Tibial artery (tissue), 4 donors: ENCODE results near the gene FCN3.

Experiments used
- DNase-seq, 2 donors: peaks; one replicate each; pipeline ENCODE4 v3.0.0-alpha.2; 2019
- H3K27ac ChIP-seq, 2 donors: fragments of 200-600 bp; sonication (generic) in 1 of 2; 1 replicate in 1 of 2; 2 replicates in 1 of 2; pipeline ENCODE4 v1.5.1; 2018 to 2019; ENCODE audit warnings: mild to moderate bottlenecking in 1 of 2
- H3K27me3 ChIP-seq, 2 donors: fragments of 200-600 bp; sonication (generic) in 1 of 2; one replicate each; pipeline versions ENCODE4 v1.5.1 to v1.6.0; 2016 to 2019
- H3K36me3 ChIP-seq, 3 donors: fragments of 200-600 bp; sonication (generic) in 2 of 3; one replicate each; pipeline ENCODE4 v1.5.1; 2016 to 2019; ENCODE audit warnings: mild to moderate bottlenecking in 2 of 3
- H3K4me1 ChIP-seq, 4 donors: fragments of 200-600 bp; sonication (generic) in 2 of 4; 1 replicate in 3 of 4; 2 replicates in 1 of 4; pipeline ENCODE4 v1.5.1; 2016 to 2019
- H3K4me3 ChIP-seq, 2 donors: fragments of 200-600 bp; sonication (generic) in 1 of 2; 1 replicate in 1 of 2; 2 replicates in 1 of 2; pipeline ENCODE4 v1.5.1; 2018 to 2019; ENCODE audit warnings: mild to moderate bottlenecking in 2 of 2
- H3K9me3 ChIP-seq, 3 donors: fragments of 200-600 bp; sonication (generic) in 1 of 3; one replicate each; pipeline ENCODE4 v1.5.1; 2016 to 2019
- CTCF ChIP-seq, 2 experiments: fragments of 200-600 bp in 1 of 2; fragments of 450-650 bp in 1 of 2; IDR thresholded peaks; one replicate each; pipeline ENCODE4 v1.5.1; 2017 to 2019; ENCODE audit warnings: antibody characterized with exemption in 2 of 2, mild to moderate bottlenecking in 1 of 2, moderate library complexity in 1 of 2
- intact Hi-C: fragments of 100-400 bp; cut with DNase I; formaldehyde crosslinking; loops from one replicate; pipeline ENCODE4 v1.15.0; 2023; ENCODE audit warnings: low total_unique reads

Gene FCN3

GRCh38 chr1:27403065-27403726 is 28.6 kb upstream of the FCN3 start:
- intact Hi-C loops, result loop anchor here (2.0 kb wide), 1 partner anchor 202 kb away; the partner anchor contains the start of gene AHDC1
- DNase-seq, result peak; percentile 83 to 91
- Histone ChIP-seq H3K27me3 (no peaks in the 10 kb centered on the region), H3K4me3 (peak overlapping the region in 1 of 2 donors; percentile 23), H3K9me3 (no peaks in the 10 kb centered on the region), H3K4me1 (peaks cover 0 to 75% (median 42%) of the 10 kb centered on the region in 4 donors), H3K36me3 (peaks cover 19 to 25% (median 22%) of the 10 kb centered on the region in 3 donors), H3K27ac (peak overlapping the region; percentile 76 to 78)
- no peak for TF ChIP-seq CTCF (IDR thresholded peaks at IDR 0.05)

GRCh38 chr1:27402349-27402754 is 27.7 kb upstream of the FCN3 start:
- intact Hi-C loops, result loop anchor here (2.0 kb wide), 1 partner anchor 202 kb away; the partner anchor contains the start of gene AHDC1
- peaks cover 0 to 74% (median 42%) of the 10 kb centered on the region in 4 donors for H3K4me1 ChIP-seq
- H3K27me3 ChIP-seq, result no peaks in the 10 kb centered on the region
- peaks cover 11 to 16% (median 14%) of the 10 kb centered on the region in 3 donors for H3K36me3 ChIP-seq
- peak; percentile 78 for TF ChIP-seq CTCF (IDR thresholded peaks at IDR 0.05)
- peak overlapping the region; percentile 76 to 78 for H3K27ac ChIP-seq
- H3K9me3 ChIP-seq, result no peaks in the 10 kb centered on the region
- peak; percentile 90 to 94 for DNase-seq
- no peak overlapping the region for H3K4me3 ChIP-seq

GRCh38 chr1:27400963-27401341 is 26.3 kb upstream of the FCN3 start:
- DNase-seq, result no peak
- Histone ChIP-seq H3K36me3 (peaks cover 0 to 4% (median 0%) of the 10 kb centered on the region in 3 donors), H3K9me3 (no peaks in the 10 kb centered on the region), H3K27me3 (peaks cover 0 to 7% of the 10 kb centered on the region in 2 donors), H3K4me3 (no peak overlapping the region), H3K27ac (no peak overlapping the region), H3K4me1 (peaks cover 0 to 62% (median 38%) of the 10 kb centered on the region in 4 donors)
- TF ChIP-seq CTCF (IDR thresholded peaks at IDR 0.05), result no peak
- intact Hi-C loops, result no loop called here

GRCh38 chr1:27400082-27400962 is 25.7 kb upstream of the FCN3 start:
- Histone ChIP-seq H3K4me1 (peaks cover 0 to 62% (median 33%) of the 10 kb centered on the region in 4 donors), H3K9me3 (no peaks in the 10 kb centered on the region), H3K27me3 (peaks cover 0 to 7% of the 10 kb centered on the region in 2 donors), H3K36me3 (peaks cover 0 to 4% (median 0%) of the 10 kb centered on the region in 3 donors), H3K27ac (no peak overlapping the region), H3K4me3 (no peak overlapping the region)
- no peak for DNase-seq
- TF ChIP-seq CTCF (IDR thresholded peaks at IDR 0.05), result no peak
- intact Hi-C loops, result no loop called here

GRCh38 chr1:27399251-27400025 is 24.8 kb upstream of the FCN3 start:
- Histone ChIP-seq H3K27ac (no peak overlapping the region), H3K27me3 (peaks cover 0 to 7% of the 10 kb centered on the region in 2 donors), H3K9me3 (no peaks in the 10 kb centered on the region), H3K4me3 (no peak overlapping the region), H3K36me3 (no peaks in the 10 kb centered on the region), H3K4me1 (peaks cover 0 to 55% (median 27%) of the 10 kb centered on the region in 4 donors)
- TF ChIP-seq CTCF (IDR thresholded peaks at IDR 0.05), result no peak
- intact Hi-C loops, result loop anchor here (10.0 kb wide), 1 partner anchor 265 kb away; no protein-coding TSS in a partner anchor
- no peak for DNase-seq
